ENCODE results near the gene GCSAML.

Gene GCSAML

GRCh38 chr1:247574236-247574635 is 25.3 kb downstream of the GCSAML start:
- no peak for DNase-seq (ENCODE audit: low read depth in 2 of 3, low spot score in 1 of 3)

GRCh38 chr1:247574664-247575063 is 25.7 kb downstream of the GCSAML start:
- DNase-seq (ENCODE audit: low read depth in 2 of 3, low spot score in 1 of 3) = no peak

GRCh38 chr1:247576514-247576913 is 27.6 kb downstream of the GCSAML start:
- DNase-seq (ENCODE audit: low read depth in 2 of 3, low spot score in 1 of 3) = no peak

- DNase-seq (ENCODE audit: low read depth in 2 of 3, low spot score in 1 of 3) = no peak
These were observed 30.1 kb downstream of the GCSAML start for GRCh38 chr1:247578946-247579460.

GRCh38 chr1:247588060-247588459 is 39.1 kb downstream of the GCSAML start, which contains the start of gene OR2G2:
OR2G2 (plus strand) TSS chr1:247588360; CDS start chr1:247588360, 0 bp downstream.
- no peak for DNase-seq (ENCODE audit: low read depth in 2 of 3, low spot score in 1 of 3)

GRCh38 chr1:247605286-247605685 is 56.4 kb downstream of the GCSAML start, which contains the start of gene OR2G3:
OR2G3 (plus strand) TSS chr1:247605586; CDS start chr1:247605586, 0 bp downstream.
- no peak for DNase-seq (ENCODE audit: low read depth in 2 of 3, low spot score in 1 of 3)

- DNase-seq (ENCODE audit: low read depth in 2 of 3, low spot score in 1 of 3) = no peak
These were observed 64.5 kb downstream of the GCSAML start for GRCh38 chr1:247613405-247613804.

GRCh38 chr1:247614625-247615024 is 65.7 kb downstream of the GCSAML start:
- DNase-seq (ENCODE audit: low read depth in 2 of 3, low spot score in 1 of 3) = no peak

Data from stimulated activated CD4-positive, alpha-beta T cell treated with anti-CD3 and anti-CD28 coated beads, Interleukin-12 subunit alpha, Interleukin-12 subunit beta, amount 100 ng/mL, for 48 hours (primary cell).